Measurements from ENCODE around the gene ARHGEF4.

The ARHGEF4 gene

GRCh38 chr2:131044757-131045150, 208.0 kb downstream of the ARHGEF4 start:
- Histone ChIP-seq H3K4me2 (no peak overlapping the region), H4K20me1 (peaks cover 17 to 79% (median 48%) of the 10 kb centered on the region in 11 experiments), H3K27me3 (peaks cover 0 to 12% (median 3%) of the 10 kb centered on the region in 11 experiments; a peak in 9 of 22 replicates), H3K36me3 (peaks cover 30 to 41% (median 37%) of the 10 kb centered on the region in 11 experiments), H3K9ac (no peak overlapping the region), H3K4me3 (no peak overlapping the region), H3K4me1 (peaks cover 21 to 40% (median 33%) of the 10 kb centered on the region in 10 experiments), H3K9me3 (replicated peaks in 1 of 11) (no peaks in the 10 kb centered on the region), H3K27ac (no peak overlapping the region)
- no peak for TF ChIP-seq Cebpa-rat (IDR thresholded peaks at IDR 0.05)

- H4K20me1 ChIP-seq, result peaks cover 24 to 86% (median 53%) of the 10 kb centered on the region in 11 experiments
- H3K9me3 ChIP-seq (replicated peaks in 1 of 11), result no peaks in the 10 kb centered on the region
- H3K4me1 ChIP-seq, result peaks cover 21 to 33% (median 26%) of the 10 kb centered on the region in 10 experiments
- peaks cover 0 to 5% (median 0%) of the 10 kb centered on the region in 11 experiments; a peak in 4 of 22 replicates for H3K27me3 ChIP-seq
- peaks cover 37 to 48% (median 44%) of the 10 kb centered on the region in 11 experiments for H3K36me3 ChIP-seq
- H3K9ac ChIP-seq, result no peak overlapping the region
- no peak for TF ChIP-seq Cebpa-rat (IDR thresholded peaks at IDR 0.05)
- H3K4me2 ChIP-seq, result no peak overlapping the region
- no peak overlapping the region for H3K27ac ChIP-seq
- H3K4me3 ChIP-seq, result no peak overlapping the region
These were observed 208.7 kb downstream of the ARHGEF4 start for GRCh38 chr2:131045286-131046027.

- H3K9ac ChIP-seq, result no peak overlapping the region
- no peaks in the 10 kb centered on the region for H3K27me3 ChIP-seq
- peaks cover 45 to 56% (median 52%) of the 10 kb centered on the region in 11 experiments for H3K36me3 ChIP-seq
- H3K4me1 ChIP-seq, result peaks cover 15 to 25% (median 18%) of the 10 kb centered on the region in 10 experiments
- H4K20me1 ChIP-seq, result peaks cover 32 to 88% (median 60%) of the 10 kb centered on the region in 11 experiments
- H3K9me3 ChIP-seq (replicated peaks in 1 of 11), result no peaks in the 10 kb centered on the region
- H3K4me2 ChIP-seq, result no peak overlapping the region
- no peak overlapping the region for H3K4me3 ChIP-seq
- TF ChIP-seq Cebpa-rat (IDR thresholded peaks at IDR 0.05), result no peak
- H3K27ac ChIP-seq, result no peak overlapping the region
These were observed 209.6 kb downstream of the ARHGEF4 start for GRCh38 chr2:131046028-131046917.

GRCh38 chr2:131046918-131047652, 210.4 kb downstream of the ARHGEF4 start:
- Histone ChIP-seq H3K9me3 (replicated peaks in 1 of 11) (no peaks in the 10 kb centered on the region), H3K27ac (no peak overlapping the region), H3K9ac (no peak overlapping the region), H3K4me1 (peaks cover 7 to 17% (median 10%) of the 10 kb centered on the region in 10 experiments), H4K20me1 (peaks cover 37 to 91% (median 66%) of the 10 kb centered on the region in 11 experiments), H3K36me3 (peaks cover 53 to 64% (median 60%) of the 10 kb centered on the region in 11 experiments), H3K4me2 (no peak overlapping the region), H3K27me3 (no peaks in the 10 kb centered on the region), H3K4me3 (no peak overlapping the region)
- no peak for TF ChIP-seq Cebpa-rat (IDR thresholded peaks at IDR 0.05)

GRCh38 chr2:131047920-131048560, 211.3 kb downstream of the ARHGEF4 start:
- Histone ChIP-seq H3K27ac (no peak overlapping the region), H3K27me3 (no peaks in the 10 kb centered on the region), H3K4me3 (no peak overlapping the region), H3K4me1 (peaks cover 0 to 7% (median 1%) of the 10 kb centered on the region in 10 experiments; a peak in 5 of 20 replicates), H3K36me3 (peaks cover 63 to 74% (median 70%) of the 10 kb centered on the region in 11 experiments), H4K20me1 (peaks cover 47 to 100% (median 76%) of the 10 kb centered on the region in 11 experiments), H3K9me3 (replicated peaks in 1 of 11) (no peaks in the 10 kb centered on the region), H3K4me2 (no peak overlapping the region), H3K9ac (no peak overlapping the region)
- no peak for TF ChIP-seq Cebpa-rat (IDR thresholded peaks at IDR 0.05)

GRCh38 chr2:131048641-131049040, 211.9 kb downstream of the ARHGEF4 start:
- no peak overlapping the region for H3K4me3 ChIP-seq
- H3K27me3 ChIP-seq, result no peaks in the 10 kb centered on the region
- H3K27ac ChIP-seq, result no peak overlapping the region
- peaks cover 51 to 100% (median 82%) of the 10 kb centered on the region in 11 experiments for H4K20me1 ChIP-seq
- no peak for TF ChIP-seq Cebpa-rat (IDR thresholded peaks at IDR 0.05)
- H3K9ac ChIP-seq, result no peak overlapping the region
- no peaks in the 10 kb centered on the region for H3K9me3 ChIP-seq (replicated peaks in 1 of 11)
- H3K36me3 ChIP-seq, result peaks cover 69 to 80% (median 76%) of the 10 kb centered on the region in 11 experiments
- H3K4me2 ChIP-seq, result no peak overlapping the region
- H3K4me1 ChIP-seq, result peaks cover 0 to 1% (median 0%) of the 10 kb centered on the region in 10 experiments; a peak in 1 of 20 replicates

GRCh38 chr2:131049150-131049718, 212.5 kb downstream of the ARHGEF4 start:
- Histone ChIP-seq H3K4me1 (no peaks in the 10 kb centered on the region), H3K4me3 (no peak overlapping the region), H3K36me3 (peaks cover 75 to 86% (median 82%) of the 10 kb centered on the region in 11 experiments), H3K4me2 (no peak overlapping the region), H4K20me1 (peaks cover 57 to 100% (median 88%) of the 10 kb centered on the region in 11 experiments), H3K9me3 (replicated peaks in 1 of 11) (no peaks in the 10 kb centered on the region), H3K9ac (no peak overlapping the region), H3K27ac (no peak overlapping the region), H3K27me3 (no peaks in the 10 kb centered on the region)
- TF ChIP-seq Cebpa-rat (IDR thresholded peaks at IDR 0.05), result no peak

- H4K20me1 ChIP-seq, result peaks cover 74 to 100% (median 94%) of the 10 kb centered on the region in 11 experiments
These were observed 214.2 kb downstream of the ARHGEF4 start for GRCh38 chr2:131050896-131051295.

More at GRCh38 chr2:131050896-131051295, 214.2 kb downstream of the ARHGEF4 start:
- H3K9me3 ChIP-seq (replicated peaks in 1 of 11), result no peaks in the 10 kb centered on the region
- TF ChIP-seq Cebpa-rat (IDR thresholded peaks at IDR 0.05), result no peak
- no peak overlapping the region for H3K9ac ChIP-seq
- H3K4me2 ChIP-seq, result no peak overlapping the region
- H3K4me3 ChIP-seq, result no peak overlapping the region
- no peaks in the 10 kb centered on the region for H3K27me3 ChIP-seq
- no peaks in the 10 kb centered on the region for H3K4me1 ChIP-seq
- no peak overlapping the region for H3K27ac ChIP-seq
- peaks cover 91 to 100% (median 98%) of the 10 kb centered on the region in 11 experiments for H3K36me3 ChIP-seq
